GM12891 (cell line): Measurements from ENCODE around the gene NUMB.

ENCODE experiments used
- PAX5 ChIP-seq: IDR thresholded peaks from 2 replicates; pipeline ENCODE4 v1.6.1; 2011; ENCODE audit warnings: low read length, moderate library complexity, mild to moderate bottlenecking; ENCODE audit not compliant: insufficient read depth, severe bottlenecking
- POLR2A ChIP-seq: IDR thresholded peaks from 2 replicates; pipeline ENCODE4 v1.6.1; 2011; ENCODE audit warnings: low read depth, low read length, control low read depth
- POLR2AphosphoS5 ChIP-seq: IDR thresholded peaks from 2 replicates; pipeline ENCODE4 v1.6.1; 2011; ENCODE audit warnings: low read depth, low read length, control low read depth
- SPI1 ChIP-seq: IDR thresholded peaks from 2 replicates; pipeline ENCODE4 v1.6.1; 2011; ENCODE audit warnings: low read depth, low read length, control low read depth
- TAF1 ChIP-seq: IDR thresholded peaks from 2 replicates; pipeline ENCODE4 v1.6.1; 2011; ENCODE audit warnings: low read depth, low read length, control low read depth

- TF ChIP-seq POLR2AphosphoS5 (no peak), POLR2A (no peak), TAF1 (no peak), SPI1 (no peak), PAX5 (no peak)
Observed at GRCh38 chr14:73265721-73266046, 192.7 kb downstream of the NUMB start.
